ENCODE data around the gene GPC6.

The GPC6 gene

DNA sequence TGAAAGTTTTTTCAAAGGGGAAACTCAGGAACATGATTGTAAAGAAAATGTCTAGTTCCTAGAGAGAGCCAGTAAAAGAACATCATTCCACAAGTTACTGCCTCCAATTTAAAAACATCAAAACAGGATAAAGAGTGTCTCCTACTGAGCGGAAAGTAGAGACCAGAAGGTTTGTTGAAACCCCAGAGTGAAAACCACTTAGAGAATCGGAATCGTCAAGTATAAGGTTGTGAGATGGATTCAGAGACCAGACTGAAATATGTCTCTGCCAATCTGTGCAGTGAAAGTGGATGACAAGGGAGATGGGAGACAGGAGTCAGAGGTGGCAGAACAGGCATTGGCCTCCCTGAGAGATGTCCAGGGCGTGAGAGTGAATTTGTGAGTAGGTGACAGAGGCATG is 133.4 kb downstream of the GPC6 start:
- Mint-ChIP-seq H3K27me3 (ENCODE audit: low read depth, poor library complexity) (no peaks in the 10 kb centered on the region), H3K9me3 (peaks cover 3% of the 10 kb centered on the region), H3K4me1 (no peaks in the 10 kb centered on the region), H3K36me3 (ENCODE audit: low read depth) (no peaks in the 10 kb centered on the region), H3K4me3 (no peak overlapping the region), H3K27ac (no peak overlapping the region)
- TF ChIP-seq, protein P1, sequence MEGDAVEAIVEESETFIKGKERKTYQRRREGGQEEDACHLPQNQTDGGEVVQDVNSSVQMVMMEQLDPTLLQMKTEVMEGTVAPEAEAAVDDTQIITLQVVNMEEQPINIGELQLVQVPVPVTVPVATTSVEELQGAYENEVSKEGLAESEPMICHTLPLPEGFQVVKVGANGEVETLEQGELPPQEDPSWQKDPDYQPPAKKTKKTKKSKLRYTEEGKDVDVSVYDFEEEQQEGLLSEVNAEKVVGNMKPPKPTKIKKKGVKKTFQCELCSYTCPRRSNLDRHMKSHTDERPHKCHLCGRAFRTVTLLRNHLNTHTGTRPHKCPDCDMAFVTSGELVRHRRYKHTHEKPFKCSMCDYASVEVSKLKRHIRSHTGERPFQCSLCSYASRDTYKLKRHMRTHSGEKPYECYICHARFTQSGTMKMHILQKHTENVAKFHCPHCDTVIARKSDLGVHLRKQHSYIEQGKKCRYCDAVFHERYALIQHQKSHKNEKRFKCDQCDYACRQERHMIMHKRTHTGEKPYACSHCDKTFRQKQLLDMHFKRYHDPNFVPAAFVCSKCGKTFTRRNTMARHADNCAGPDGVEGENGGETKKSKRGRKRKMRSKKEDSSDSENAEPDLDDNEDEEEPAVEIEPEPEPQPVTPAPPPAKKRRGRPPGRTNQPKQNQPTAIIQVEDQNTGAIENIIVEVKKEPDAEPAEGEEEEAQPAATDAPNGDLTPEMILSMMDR (IDR thresholded peaks at IDR 0.05), result no peak
- no peak for DNase-seq

DNA sequence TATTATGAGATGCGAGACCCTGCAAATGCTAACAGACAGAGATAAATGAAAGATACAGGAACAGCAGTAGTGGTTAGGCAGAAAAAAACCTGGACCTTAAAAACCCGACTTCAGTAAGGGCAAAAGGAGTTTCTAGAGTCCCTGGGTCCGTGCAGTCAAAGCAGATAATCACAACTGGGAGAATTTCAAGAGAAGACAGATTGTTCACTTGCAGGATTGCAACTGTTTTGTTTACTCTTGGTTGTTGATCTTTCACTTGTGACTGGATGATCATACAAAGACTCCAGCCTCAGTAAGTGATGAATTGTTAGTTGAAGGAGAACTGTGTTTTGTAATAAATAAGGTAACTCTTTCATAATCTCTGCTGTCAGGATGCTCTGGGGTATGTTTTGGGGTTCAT is 135.1 kb downstream of the GPC6 start:
- no peaks in the 10 kb centered on the region for H3K36me3 Mint-ChIP-seq (ENCODE audit: low read depth)
- H3K9me3 Mint-ChIP-seq, result peaks cover 3% of the 10 kb centered on the region
- H3K4me1 Mint-ChIP-seq, result no peaks in the 10 kb centered on the region
- H3K27ac Mint-ChIP-seq, result no peak overlapping the region
- H3K4me3 Mint-ChIP-seq, result no peak overlapping the region
- TF ChIP-seq, protein P1 (IDR thresholded peaks at IDR 0.05), result no peak
- DNase-seq, result no peak
- H3K27me3 Mint-ChIP-seq (ENCODE audit: low read depth, poor library complexity), result no peaks in the 10 kb centered on the region

DNA sequence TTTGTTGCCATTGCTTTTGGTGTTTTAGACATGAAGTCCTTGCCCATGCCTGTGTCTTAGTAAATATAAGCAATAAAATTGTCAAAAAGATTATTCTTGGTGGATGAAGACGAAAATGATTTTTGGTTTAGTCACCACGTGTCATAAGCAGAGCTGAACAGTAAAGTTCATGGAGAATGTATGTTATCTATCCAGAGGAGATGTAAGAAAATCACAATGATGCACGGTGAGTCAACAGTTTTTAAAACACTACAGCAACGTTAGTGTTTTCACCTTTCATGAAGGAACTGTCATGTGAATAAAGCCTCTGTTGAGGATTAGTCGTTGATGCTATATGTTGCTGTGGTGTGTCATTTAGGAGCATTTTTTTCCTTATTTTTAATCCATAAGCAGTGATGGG is 137.6 kb downstream of the GPC6 start:
- TF ChIP-seq, protein P1 (IDR thresholded peaks at IDR 0.05), result no peak
- Mint-ChIP-seq H3K27ac (no peak overlapping the region), H3K36me3 (ENCODE audit: low read depth) (no peaks in the 10 kb centered on the region), H3K4me1 (no peaks in the 10 kb centered on the region), H3K9me3 (peaks cover 3% of the 10 kb centered on the region), H3K27me3 (ENCODE audit: low read depth, poor library complexity) (no peaks in the 10 kb centered on the region), H3K4me3 (no peak overlapping the region)
- no peak for DNase-seq

DNA sequence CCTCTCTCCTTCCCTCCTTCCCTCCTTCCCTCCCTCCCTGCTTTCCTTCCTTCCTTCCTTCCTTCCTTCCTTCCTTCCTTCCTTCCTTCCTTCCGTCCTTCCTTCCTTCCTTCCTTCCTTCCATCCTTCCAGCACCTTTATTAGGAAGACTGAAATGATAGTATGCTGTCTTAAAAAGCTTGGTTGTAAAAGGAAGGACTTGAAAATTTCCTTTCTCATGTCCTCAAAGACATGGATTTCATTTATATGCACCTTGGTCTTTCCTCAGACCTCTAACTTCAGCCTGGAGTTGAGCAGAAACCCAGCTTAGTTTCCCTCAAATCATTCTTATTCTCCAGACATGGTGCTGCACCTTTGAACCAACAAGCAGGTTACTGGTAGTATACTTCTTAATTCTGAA is 141.7 kb downstream of the GPC6 start:
- Mint-ChIP-seq H3K4me1 (no peaks in the 10 kb centered on the region), H3K9me3 (peaks cover 3% of the 10 kb centered on the region), H3K27ac (no peak overlapping the region), H3K4me3 (no peak overlapping the region), H3K27me3 (ENCODE audit: low read depth, poor library complexity) (no peaks in the 10 kb centered on the region), H3K36me3 (ENCODE audit: low read depth) (no peaks in the 10 kb centered on the region)
- no peak for DNase-seq
- TF ChIP-seq, protein P1 (IDR thresholded peaks at IDR 0.05), result no peak

DNA sequence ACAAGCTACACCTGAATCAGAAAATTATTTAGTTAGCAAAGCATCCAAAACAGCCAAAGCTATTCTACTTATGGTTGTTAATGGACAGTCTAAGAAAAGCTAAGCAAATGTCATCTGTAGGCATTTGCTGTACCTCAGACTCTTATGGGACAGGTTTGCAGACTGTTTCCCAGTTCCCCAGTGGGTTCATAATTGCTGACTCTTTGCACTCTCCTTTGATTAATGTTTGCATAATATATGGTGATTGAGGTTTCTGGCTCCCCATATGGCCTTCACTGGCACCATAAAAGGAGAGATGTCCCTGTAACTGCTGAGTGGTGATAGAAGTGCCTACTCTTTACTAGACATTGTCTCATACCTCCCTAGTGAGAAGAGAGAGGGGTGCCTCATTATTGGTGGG is 142.1 kb downstream of the GPC6 start:
- Mint-ChIP-seq H3K4me1 (no peaks in the 10 kb centered on the region), H3K9me3 (peaks cover 3% of the 10 kb centered on the region), H3K4me3 (no peak overlapping the region), H3K27me3 (ENCODE audit: low read depth, poor library complexity) (no peaks in the 10 kb centered on the region), H3K36me3 (ENCODE audit: low read depth) (no peaks in the 10 kb centered on the region), H3K27ac (no peak overlapping the region)
- DNase-seq, result no peak
- TF ChIP-seq, protein P1 (IDR thresholded peaks at IDR 0.05), result no peak

DNA sequence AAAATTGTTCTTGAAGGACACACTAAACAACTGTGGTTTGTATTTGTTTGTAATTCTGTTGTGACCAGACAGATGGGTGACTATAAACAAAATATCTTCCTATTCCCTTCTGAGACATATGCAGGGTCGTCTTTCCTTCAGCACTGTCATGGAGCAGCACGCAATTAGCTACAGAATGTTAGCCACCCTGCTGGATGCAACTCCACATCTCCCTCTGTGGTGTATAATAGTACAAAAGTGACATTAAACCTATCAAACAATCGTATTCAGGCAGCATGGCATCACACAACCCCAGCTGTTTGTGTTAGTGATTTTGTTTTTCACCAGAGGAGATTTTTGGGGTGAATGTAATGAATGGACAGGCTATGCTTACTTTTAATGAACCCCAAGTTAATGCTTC is 146.2 kb downstream of the GPC6 start:
- DNase-seq, result no peak
- Mint-ChIP-seq H3K9me3 (no peaks in the 10 kb centered on the region), H3K36me3 (ENCODE audit: low read depth) (no peaks in the 10 kb centered on the region), H3K4me3 (no peak overlapping the region), H3K27ac (no peak overlapping the region), H3K27me3 (ENCODE audit: low read depth, poor library complexity) (no peaks in the 10 kb centered on the region), H3K4me1 (peaks cover 10% of the 10 kb centered on the region)
- TF ChIP-seq, protein P1 (IDR thresholded peaks at IDR 0.05), result no peak

Measured in nephron progenitor cell (in vitro differentiated cells).